GM18498 (cell line): ENCODE measurements around the gene KPNA6.
"Not testable (repeated sequence)": the region's sequence is repeated elsewhere in the genome, so short reads cannot be mapped to it uniquely, and the experiment has no call there.

Experiments used
- ATAC-seq: cut with Tn5 transposase; IDR thresholded peaks from one replicate; pipeline ENCODE4 v1.9.1; 2021; ENCODE audit warnings: mild to moderate bottlenecking, moderate library complexity; ENCODE audit not compliant: unreplicated experiment

KPNA6 gene

DNA sequence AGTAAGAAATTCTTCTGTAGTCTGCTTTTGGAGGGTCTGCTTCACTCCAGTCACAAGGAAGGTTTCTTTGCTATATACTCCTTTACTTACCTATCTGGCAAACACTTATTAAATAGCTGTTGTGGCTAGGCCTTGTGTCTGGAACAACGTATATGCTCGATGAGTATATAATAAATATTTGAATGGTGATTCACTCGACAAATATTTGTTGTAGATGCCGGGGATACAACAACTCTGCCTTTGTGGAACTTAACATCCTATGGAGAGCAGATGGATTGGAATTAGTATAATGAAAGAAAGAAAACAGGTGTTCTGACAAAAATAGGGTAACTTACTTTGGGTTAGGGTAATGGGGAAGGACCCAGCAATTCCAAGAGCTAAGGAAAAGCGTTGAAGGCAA, 31.1 kb downstream of the KPNA6 start:
- ATAC-seq: no peak

DNA sequence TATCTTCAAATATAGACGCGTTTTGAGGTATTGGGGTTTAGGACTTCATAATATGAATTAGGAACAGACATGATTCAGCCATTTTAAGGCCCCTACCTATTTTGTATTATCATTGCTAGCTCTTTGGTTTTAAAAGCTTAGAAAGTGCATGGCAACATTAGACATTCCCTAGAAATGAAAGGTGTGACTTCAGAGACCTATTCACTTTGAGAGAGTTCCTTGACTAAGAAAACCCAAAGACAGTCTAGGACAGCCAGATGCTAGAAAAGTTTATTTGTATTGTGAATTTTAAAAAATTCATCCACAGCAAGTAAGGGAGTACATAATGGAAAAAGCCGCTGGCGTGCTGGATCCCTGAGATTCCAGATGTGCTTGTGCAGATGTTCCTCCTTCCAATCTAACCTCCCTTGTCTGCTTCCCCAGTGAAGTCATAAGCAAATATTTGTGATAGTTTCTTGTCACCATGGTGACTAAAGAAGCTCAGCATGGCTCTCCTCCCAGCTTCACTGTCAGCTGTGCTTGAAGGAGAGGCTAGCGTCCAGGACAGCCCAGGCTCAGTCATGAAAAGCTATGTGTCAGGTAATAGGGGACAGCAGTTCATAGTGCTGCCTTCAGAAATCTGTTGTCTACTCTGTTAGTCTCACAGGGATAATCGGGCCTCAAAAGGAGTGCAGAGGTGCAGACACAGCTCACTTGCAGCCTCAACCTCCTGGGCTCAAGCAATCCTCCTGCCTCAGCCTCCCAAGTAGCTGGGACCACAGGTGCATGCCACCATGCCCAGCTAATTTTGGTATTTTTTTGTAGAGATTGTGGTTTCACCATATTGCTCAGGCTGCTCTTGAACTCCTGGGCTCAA, 34.8 kb downstream of the KPNA6 start:
- ATAC-seq: no peak

DNA sequence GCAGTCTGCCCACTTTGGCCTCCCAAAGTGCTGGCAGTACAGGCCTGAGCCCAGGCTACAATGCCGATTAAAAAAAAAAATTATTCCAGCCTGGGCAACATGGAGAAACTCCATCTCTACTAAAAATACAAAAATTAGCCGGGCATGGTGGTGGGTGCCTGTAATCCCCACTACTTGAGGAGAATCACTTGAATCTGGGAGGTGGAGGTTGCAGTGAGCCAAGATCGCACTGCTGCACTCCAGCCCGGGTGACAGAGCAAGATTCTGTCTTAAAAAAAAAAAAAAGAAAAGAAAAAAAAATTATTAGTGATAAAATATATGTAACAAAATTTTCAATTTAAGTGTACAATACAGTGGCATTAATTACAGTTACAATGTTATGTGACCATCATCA, 35.4 kb downstream of the KPNA6 start:
- not testable (repeated sequence) for ATAC-seq

- no peak for ATAC-seq
Observed at GRCh38 chr1:32144033-32144432, 36.2 kb downstream of the KPNA6 start.

- ATAC-seq: not testable (repeated sequence)
Observed at GRCh38 chr1:32147799-32148198, 39.9 kb downstream of the KPNA6 start.

- no peak for ATAC-seq
Observed at GRCh38 chr1:32150847-32151246, 43.0 kb downstream of the KPNA6 start.

DNA sequence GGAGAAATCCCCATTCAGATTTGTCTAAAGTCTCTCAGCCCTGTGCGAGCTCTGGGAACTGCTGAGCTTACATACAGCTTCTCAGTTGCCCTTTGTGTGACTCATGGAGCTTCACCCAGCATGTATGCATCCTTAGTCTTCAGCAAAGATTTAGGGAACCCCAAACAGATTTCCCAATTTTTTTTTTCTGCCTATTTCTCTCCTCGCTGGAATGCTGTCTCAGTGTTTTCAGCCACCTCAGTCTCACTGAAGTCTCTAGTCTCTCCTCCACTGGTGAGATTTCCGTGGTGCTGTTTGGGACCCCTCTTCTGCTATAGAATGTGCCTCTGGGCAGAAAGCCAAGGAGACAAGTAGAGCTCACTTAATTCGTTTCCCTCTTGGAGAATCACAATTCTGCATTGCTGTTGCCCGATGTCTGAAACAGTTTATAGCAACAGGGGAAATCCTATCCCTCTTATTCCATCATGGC, 43.5 kb downstream of the KPNA6 start:
- no peak for ATAC-seq

- no peak for ATAC-seq
Observed at GRCh38 chr1:32159189-32159588, 51.3 kb downstream of the KPNA6 start.

GRCh38 chr1:32163405-32163804, 55.5 kb downstream of the KPNA6 start:
- ATAC-seq: no peak

GRCh38 chr1:32165633-32166032, 57.8 kb downstream of the KPNA6 start:
- not testable (repeated sequence) for ATAC-seq

DNA sequence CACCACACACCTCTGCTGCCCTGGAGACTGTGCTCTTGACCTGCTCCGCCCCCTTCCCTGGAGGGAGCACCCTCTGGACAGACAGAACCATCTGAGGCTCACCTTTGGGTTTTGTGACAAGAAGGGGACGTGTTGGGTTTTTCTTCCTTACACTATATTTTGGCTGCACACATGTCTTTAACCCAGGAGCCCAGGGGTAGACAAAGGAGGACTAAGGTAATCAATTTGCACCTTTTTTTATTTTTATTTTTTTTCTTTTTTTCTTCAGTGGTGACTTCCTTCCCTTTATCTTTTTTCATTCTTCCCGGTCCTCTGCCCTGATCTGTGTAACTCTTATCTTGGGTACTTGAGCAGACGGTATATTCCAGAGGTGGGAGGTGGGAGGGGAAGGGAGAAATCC, 63.1 kb downstream of the KPNA6 start:
- no peak for ATAC-seq

GRCh38 chr1:32172621-32173245, 64.9 kb downstream of the KPNA6 start:
- no peak for ATAC-seq

GRCh38 chr1:32178380-32179192, 70.7 kb downstream of the KPNA6 start:
- ATAC-seq: no peak

DNA sequence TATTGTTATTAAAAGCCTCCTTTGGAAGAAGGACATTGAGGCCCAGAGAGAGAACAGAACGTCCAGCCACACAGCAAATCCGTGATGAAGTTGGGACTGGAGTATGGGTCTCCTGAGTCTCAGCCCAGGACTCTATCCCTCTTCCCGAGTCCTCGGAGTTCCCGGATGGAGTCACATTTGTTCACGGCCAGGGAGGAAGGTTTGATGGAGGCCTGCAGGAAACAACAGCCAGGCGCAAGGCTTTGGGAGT, 71.3 kb downstream of the KPNA6 start:
- ATAC-seq: no peak

DNA sequence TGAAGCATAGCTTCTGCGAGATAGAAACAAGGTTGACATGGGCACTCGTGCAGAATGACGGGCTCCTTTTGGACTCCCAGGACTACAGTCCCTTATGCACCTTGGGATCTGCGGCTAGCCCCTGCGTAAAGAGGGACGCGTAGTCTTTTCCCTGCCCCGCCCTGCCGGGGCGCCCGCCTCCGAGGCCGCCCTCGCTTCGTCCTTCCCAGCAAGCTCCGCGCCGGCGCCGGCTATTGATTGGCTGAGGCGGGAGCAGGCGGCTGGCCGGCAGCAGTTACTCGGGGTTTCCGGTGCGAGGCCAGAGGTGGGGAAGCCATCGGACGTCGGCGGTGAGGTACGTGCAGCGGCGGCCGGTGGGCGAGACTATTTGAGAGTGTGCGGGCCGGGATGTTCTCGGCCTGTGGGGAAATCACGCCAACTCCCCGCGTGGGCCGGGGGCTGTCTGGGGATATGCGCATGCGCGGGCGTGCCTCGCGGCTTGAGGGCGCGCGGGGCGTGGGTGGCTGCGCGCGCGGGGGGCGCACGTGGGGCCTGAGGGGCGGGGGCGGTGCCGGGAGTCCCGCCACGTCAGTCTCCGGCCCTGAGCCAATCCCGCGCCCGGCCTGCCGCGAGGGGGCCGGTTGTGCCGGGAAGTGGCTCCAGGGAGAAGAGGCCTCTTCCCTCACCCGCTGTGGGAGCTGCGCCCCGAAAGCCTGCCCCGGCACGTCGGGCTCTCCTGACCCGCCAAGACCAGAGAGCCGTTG, 71.8 kb downstream of the KPNA6 start, which contains the start of gene TXLNA:
Gene TXLNA, plus strand, starts transcription at position 233 of the 743 bp plus-strand sequence. CDS start 671 bp downstream, outside the sequence.
- peak; percentile 88 for ATAC-seq

DNA sequence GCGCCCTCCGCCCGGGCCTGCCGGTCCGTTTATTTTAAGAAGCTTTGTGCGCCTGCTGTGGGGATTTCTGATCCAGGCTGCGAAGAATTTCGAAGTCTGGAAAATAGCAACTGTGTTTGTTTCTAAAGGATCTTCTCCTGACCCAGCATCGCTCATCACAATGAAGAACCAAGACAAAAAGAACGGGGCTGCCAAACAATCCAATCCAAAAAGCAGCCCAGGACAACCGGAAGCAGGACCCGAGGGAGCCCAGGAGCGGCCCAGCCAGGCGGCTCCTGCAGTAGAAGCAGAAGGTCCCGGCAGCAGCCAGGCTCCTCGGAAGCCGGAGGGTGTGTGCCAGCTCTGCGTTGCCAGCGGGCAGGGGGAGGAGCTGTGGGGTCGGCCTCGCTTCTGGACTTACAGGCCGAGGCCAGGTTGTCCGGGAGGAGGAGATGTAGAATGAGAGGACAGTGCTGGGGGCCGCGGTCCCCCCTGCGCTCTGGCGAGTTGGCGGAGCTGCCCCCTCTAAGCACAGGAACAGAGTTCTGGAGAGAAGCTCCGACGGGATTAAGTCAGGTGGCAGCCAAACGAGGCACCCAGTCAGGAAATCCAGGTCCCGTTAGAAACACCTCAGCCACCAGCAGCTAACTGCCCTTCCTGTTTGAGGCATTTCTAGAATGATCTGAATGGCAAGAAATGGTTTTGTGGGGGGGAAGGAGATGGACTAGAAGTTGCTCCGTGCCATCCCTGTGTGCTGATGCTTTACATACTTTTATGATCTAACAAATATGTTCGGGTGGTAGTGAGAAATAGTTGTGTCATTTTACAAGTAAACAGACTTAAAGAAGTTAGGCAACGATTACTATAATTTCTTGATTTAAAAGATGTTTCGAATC, 72.6 kb downstream of the KPNA6 start:
- ATAC-seq: no peak

DNA sequence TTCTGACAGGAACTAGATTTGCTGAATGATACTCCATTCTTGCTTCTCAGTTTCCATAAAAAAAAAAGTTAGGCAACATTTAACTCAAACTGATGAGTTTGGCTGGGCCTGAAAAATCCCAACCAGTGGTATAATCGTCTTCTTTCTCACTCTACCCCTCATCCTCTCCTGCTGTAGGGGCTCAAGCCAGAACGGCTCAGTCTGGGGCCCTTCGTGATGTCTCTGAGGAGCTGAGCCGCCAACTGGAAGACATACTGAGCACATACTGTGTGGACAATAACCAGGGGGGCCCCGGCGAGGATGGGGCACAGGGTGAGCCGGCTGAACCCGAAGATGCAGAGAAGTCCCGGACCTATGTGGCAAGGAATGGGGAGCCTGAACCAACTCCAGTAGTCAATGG, 73.2 kb downstream of the KPNA6 start:
- no peak for ATAC-seq

DNA sequence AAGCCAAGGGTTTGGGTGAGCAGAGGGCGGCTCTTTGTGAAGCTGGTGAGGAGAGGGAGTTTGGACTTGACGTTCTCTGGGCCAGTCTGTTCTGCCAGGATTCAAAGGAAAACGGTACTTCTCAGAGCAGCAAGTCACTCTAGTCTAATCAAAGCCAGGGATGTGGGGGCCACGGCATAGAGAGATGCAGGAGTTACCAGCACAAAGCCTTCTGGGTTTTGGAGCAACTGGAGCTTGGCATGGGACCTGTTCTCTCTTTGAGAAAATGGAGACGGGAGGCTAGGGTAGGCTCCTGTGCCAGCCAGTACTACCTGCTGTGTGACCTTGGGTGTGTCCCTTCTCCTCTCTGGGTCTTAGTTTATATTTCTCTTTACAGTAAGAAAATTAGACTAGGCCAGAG, 73.7 kb downstream of the KPNA6 start:
- no peak for ATAC-seq

- no peak for ATAC-seq
Observed at GRCh38 chr1:32182060-32182459, 74.2 kb downstream of the KPNA6 start.

DNA sequence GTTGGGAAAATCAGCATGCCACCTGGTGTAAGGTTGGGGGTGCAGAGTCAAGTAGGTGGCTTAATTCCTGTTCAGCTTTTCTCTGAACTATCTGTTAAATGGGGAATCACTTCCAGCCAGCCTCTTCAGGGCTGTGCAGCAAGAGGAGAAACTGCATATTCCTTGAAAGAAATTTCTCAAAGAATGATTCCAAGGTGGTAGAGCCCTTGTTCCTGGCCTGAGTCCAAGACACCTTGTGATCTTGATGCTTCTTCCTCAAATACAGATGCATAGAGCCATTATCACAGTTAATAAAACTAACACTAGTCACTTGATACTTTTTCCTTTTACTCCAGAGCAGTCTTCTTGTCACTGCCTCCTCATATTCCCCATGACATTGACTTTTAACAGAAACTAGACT, 76.8 kb downstream of the KPNA6 start:
- ATAC-seq: no peak
